ENCODE measurements around the gene ZG16. TPM values are rescaled to one million over a fixed set of nuclear protein-coding genes. Genes with fewer than 3 reads are reported as not detected.
A peak's percentile ranks its signal among the peaks of the same experiment; 100 is the strongest.

The ZG16 gene
- total and polyA plus RNA-seq, 2 of the 8 experiments (the other 6 are each of a cell fraction or from before 2014, with no cell fraction given): not detected

- no peak for FAIRE-seq
- no peak overlapping the region for H3K4me3 ChIP-seq (ENCODE audit: extremely low read depth in 1 of 4, insufficient read depth in 2 of 4, low read depth in 3 of 4, low read length in 4 of 4)
- H2BK20ac ChIP-seq (ENCODE audit: low read length): no peak overlapping the region
- H2BK12ac ChIP-seq (ENCODE audit: low read depth, low read length): peak overlapping the region; percentile 63; the same call in 1 of the 2 replicates
- H3K23me2 ChIP-seq (ENCODE audit: low read depth, low read length): no peaks in the 10 kb centered on the region; the same call in 1 of the 2 replicates
- H3K27me3 ChIP-seq (replicated peaks in 1 of 4; ENCODE audit: control insufficient read depth in 3 of 4, extremely low read depth in 1 of 4, insufficient read depth in 3 of 4, low read length in 3 of 4): 0 out of 7 replicates have a peak, but pooled peaks cover 0 to 3% (median 0%) of the 10 kb centered on the region in 4 experiments
- peaks cover 0 to 8% (median 3%) of the 10 kb centered on the region in 4 experiments; a peak in 5 of 7 replicates for H3K4me1 ChIP-seq (replicated peaks in 1 of 4; ENCODE audit: control insufficient read depth in 3 of 4, insufficient read depth in 4 of 4, low read length in 3 of 4)
- H2AFZ ChIP-seq (ENCODE audit: low read length): no peak overlapping the region
- no peaks in the 10 kb centered on the region for H3K9me3 ChIP-seq (ENCODE audit: insufficient read depth in 2 of 2, low read depth in 1 of 2, low read length in 1 of 2)
- no peak overlapping the region for H3K56ac ChIP-seq (replicated peaks; ENCODE audit: insufficient read length, low read depth, low read length)
- H3K27ac ChIP-seq (ENCODE audit: low read depth, low read length): no peak overlapping the region
- 96% methylated on average over 5 of the region's 8 CpGs; no CpG with 5 or more reads in 1 of the 2 experiments for WGBS, 2 experiments (ENCODE audit: extremely low coverage in 1 of 2, insufficient coverage in 1 of 2, insufficient read length in 1 of 2, insufficient replicate concordance in 2 of 2, low coverage in 1 of 2, low lambda C conversion rate in 2 of 2, missing lambda C conversion rate in 1 of 2)
- H2BK15ac ChIP-seq (ENCODE audit: low read length): peak overlapping the region; percentile 72; the same call in 1 of the 2 replicates
- no peak overlapping the region for H3K9ac ChIP-seq (replicated peaks in 1 of 4; ENCODE audit: extremely low read depth in 1 of 4, low read depth in 3 of 4, low read length in 3 of 4)
- no peaks in the 10 kb centered on the region; the same call in 1 of the 2 replicates for H3K79me1 ChIP-seq (ENCODE audit: low read depth, low read length)
- H3K4ac ChIP-seq (replicated peaks; ENCODE audit: insufficient read length, low read depth, low read length): no peak overlapping the region
- H3K4me2 ChIP-seq (ENCODE audit: insufficient read depth in 1 of 2, low read depth in 2 of 2, low read length in 2 of 2): no peak overlapping the region
- H3K79me2 ChIP-seq (ENCODE audit: control insufficient read depth in 1 of 2, insufficient read depth in 2 of 2, low read length in 2 of 2): no peaks in the 10 kb centered on the region
- no peak overlapping the region for H3K14ac ChIP-seq (ENCODE audit: insufficient read length)
- no peak for DNase-seq (ENCODE audit: low read depth in 1 of 2, low spot score in 2 of 2)
- H2AK5ac ChIP-seq (ENCODE audit: low read depth, low read length): peak overlapping the region; percentile 2; the same call in 1 of the 2 replicates
- no peak overlapping the region for H3K18ac ChIP-seq (ENCODE audit: extremely low read depth, low read length)
- no peaks in the 10 kb centered on the region; a peak in 1 of 8 replicates for H3K36me3 ChIP-seq (ENCODE audit: control insufficient read depth in 2 of 4, insufficient read depth in 4 of 4, low read length in 3 of 4)
- no peak overlapping the region for H2BK5ac ChIP-seq (ENCODE audit: low read depth, low read length)
- no peak overlapping the region for H2BK120ac ChIP-seq (replicated peaks; ENCODE audit: low read depth, low read length)
- no peak overlapping the region for H4K8ac ChIP-seq (ENCODE audit: extremely low read depth, insufficient read depth, low read length)
- POLR2A ChIA-PET (ENCODE audit: partially characterized antibody): interaction anchor here (0.8 to 16.6 kb wide), 14 partner anchors 8 to 239 kb away, joined by 3 to 167 read pairs (median 4); partner anchors contain the start of genes ALDOA, PAGR1 and SEZ6L2
- CTCF ChIA-PET (ENCODE audit: partially characterized antibody): interaction anchor here (0.8 to 17.5 kb wide), 8 partner anchors 8 to 229 kb away, joined by 3 to 212 read pairs (median 4); partner anchors contain the start of gene PAGR1
- no peak overlapping the region for H4K5ac ChIP-seq (ENCODE audit: insufficient read length, low read depth, low read length)
- H4K20me1 ChIP-seq (replicated peaks in 1 of 2; ENCODE audit: control insufficient read depth in 1 of 2, insufficient read depth in 2 of 2, low read length in 2 of 2): no peaks in the 10 kb centered on the region
- no peak overlapping the region for H4K91ac ChIP-seq (replicated peaks; ENCODE audit: insufficient read length, low read length)
- no peak overlapping the region for H3K23ac ChIP-seq (ENCODE audit: insufficient read length)
- no peak for TF ChIP-seq RAD21 (IDR thresholded peaks at IDR 0.05 in 1 of 2, conservative IDR thresholded peaks at IDR 0.05 in 1 of 2; ENCODE audit: low read depth in 2 of 2, low read length in 2 of 2)
- TF ChIP-seq FOSL1 (IDR thresholded peaks at IDR 0.05; ENCODE audit: insufficient read depth, low read depth, low read length): no peak
- TF ChIP-seq SIX5 (IDR thresholded peaks at IDR 0.05; ENCODE audit: low read depth, low read length): no peak
- no peak for TF ChIP-seq SP2 (IDR thresholded peaks at IDR 0.05; ENCODE audit: low read length)
- no peak for TF ChIP-seq JUND (IDR thresholded peaks at IDR 0.05; ENCODE audit: low read length)
- TF ChIP-seq PHF8 (conservative IDR thresholded peaks at IDR 0.05; ENCODE audit: low read depth, low read length): no peak
- TF ChIP-seq POLR2A (IDR thresholded peaks at IDR 0.05; ENCODE audit: control extremely low read depth in 1 of 2, low read depth in 2 of 2, low read length in 2 of 2): no peak
- TF ChIP-seq TAF7 (optimal IDR thresholded peaks at IDR 0.05; ENCODE audit: borderline replicate concordance, low read depth, low read length): no peak
- TF ChIP-seq CTCF (IDR thresholded peaks at IDR 0.05; ENCODE audit: control extremely low read depth in 1 of 3, insufficient read depth in 1 of 3, low read depth in 1 of 3, low read length in 3 of 3): no peak
- TF ChIP-seq TCF12 (IDR thresholded peaks at IDR 0.05; ENCODE audit: low read depth, low read length): no peak
- TF ChIP-seq HDAC6 (IDR thresholded peaks at IDR 0.05; ENCODE audit: low read depth, low read length): no peak
Measured at GRCh38 chr16:29826342-29826695, 48.3 kb downstream of the ZG16 start.
